Measurements from ENCODE around the gene FNTB. TPM values are rescaled to one million over a fixed set of nuclear protein-coding genes. Genes with fewer than 3 reads are reported as not detected.

The FNTB gene
- total and polyA plus RNA-seq, 2 of the 8 experiments (the other 6 are each of a cell fraction or from before 2014, with no cell fraction given), result 16.0 to 20.7 TPM

DNA sequence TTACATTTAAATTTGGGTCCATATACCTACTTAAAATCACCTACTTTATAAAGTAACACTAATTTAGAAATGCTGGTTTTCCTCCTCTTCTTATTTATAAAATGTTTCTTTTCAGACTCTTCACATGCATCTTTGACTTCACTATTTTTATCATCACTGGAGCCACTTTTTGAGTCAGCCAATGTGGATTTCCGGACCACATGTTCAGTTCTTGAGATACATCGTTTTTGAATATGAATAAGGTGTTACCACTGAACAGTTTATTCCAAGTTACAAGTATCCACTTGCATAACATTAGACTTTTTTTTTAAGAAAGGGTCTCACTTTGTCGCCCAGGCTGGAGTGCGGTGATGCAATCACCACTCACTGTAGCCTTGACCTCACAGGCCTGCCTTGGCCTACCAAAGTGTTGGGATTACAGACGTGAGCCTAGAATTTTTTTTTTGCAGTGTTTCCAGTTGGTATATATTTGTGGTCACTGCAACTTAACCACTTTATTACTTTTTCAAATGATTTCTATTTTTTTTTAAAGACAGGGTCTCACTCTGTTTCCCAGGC lies 5.7 kb downstream of the FNTB start (continued):
- TF ChIP-seq, protein P1, sequence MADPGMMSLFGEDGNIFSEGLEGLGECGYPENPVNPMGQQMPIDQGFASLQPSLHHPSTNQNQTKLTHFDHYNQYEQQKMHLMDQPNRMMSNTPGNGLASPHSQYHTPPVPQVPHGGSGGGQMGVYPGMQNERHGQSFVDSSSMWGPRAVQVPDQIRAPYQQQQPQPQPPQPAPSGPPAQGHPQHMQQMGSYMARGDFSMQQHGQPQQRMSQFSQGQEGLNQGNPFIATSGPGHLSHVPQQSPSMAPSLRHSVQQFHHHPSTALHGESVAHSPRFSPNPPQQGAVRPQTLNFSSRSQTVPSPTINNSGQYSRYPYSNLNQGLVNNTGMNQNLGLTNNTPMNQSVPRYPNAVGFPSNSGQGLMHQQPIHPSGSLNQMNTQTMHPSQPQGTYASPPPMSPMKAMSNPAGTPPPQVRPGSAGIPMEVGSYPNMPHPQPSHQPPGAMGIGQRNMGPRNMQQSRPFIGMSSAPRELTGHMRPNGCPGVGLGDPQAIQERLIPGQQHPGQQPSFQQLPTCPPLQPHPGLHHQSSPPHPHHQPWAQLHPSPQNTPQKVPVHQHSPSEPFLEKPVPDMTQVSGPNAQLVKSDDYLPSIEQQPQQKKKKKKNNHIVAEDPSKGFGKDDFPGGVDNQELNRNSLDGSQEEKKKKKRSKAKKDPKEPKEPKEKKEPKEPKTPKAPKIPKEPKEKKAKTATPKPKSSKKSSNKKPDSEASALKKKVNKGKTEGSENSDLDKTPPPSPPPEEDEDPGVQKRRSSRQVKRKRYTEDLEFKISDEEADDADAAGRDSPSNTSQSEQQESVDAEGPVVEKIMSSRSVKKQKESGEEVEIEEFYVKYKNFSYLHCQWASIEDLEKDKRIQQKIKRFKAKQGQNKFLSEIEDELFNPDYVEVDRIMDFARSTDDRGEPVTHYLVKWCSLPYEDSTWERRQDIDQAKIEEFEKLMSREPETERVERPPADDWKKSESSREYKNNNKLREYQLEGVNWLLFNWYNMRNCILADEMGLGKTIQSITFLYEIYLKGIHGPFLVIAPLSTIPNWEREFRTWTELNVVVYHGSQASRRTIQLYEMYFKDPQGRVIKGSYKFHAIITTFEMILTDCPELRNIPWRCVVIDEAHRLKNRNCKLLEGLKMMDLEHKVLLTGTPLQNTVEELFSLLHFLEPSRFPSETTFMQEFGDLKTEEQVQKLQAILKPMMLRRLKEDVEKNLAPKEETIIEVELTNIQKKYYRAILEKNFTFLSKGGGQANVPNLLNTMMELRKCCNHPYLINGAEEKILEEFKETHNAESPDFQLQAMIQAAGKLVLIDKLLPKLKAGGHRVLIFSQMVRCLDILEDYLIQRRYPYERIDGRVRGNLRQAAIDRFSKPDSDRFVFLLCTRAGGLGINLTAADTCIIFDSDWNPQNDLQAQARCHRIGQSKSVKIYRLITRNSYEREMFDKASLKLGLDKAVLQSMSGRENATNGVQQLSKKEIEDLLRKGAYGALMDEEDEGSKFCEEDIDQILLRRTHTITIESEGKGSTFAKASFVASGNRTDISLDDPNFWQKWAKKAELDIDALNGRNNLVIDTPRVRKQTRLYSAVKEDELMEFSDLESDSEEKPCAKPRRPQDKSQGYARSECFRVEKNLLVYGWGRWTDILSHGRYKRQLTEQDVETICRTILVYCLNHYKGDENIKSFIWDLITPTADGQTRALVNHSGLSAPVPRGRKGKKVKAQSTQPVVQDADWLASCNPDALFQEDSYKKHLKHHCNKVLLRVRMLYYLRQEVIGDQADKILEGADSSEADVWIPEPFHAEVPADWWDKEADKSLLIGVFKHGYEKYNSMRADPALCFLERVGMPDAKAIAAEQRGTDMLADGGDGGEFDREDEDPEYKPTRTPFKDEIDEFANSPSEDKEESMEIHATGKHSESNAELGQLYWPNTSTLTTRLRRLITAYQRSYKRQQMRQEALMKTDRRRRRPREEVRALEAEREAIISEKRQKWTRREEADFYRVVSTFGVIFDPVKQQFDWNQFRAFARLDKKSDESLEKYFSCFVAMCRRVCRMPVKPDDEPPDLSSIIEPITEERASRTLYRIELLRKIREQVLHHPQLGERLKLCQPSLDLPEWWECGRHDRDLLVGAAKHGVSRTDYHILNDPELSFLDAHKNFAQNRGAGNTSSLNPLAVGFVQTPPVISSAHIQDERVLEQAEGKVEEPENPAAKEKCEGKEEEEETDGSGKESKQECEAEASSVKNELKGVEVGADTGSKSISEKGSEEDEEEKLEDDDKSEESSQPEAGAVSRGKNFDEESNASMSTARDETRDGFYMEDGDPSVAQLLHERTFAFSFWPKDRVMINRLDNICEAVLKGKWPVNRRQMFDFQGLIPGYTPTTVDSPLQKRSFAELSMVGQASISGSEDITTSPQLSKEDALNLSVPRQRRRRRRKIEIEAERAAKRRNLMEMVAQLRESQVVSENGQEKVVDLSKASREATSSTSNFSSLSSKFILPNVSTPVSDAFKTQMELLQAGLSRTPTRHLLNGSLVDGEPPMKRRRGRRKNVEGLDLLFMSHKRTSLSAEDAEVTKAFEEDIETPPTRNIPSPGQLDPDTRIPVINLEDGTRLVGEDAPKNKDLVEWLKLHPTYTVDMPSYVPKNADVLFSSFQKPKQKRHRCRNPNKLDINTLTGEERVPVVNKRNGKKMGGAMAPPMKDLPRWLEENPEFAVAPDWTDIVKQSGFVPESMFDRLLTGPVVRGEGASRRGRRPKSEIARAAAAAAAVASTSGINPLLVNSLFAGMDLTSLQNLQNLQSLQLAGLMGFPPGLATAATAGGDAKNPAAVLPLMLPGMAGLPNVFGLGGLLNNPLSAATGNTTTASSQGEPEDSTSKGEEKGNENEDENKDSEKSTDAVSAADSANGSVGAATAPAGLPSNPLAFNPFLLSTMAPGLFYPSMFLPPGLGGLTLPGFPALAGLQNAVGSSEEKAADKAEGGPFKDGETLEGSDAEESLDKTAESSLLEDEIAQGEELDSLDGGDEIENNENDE (IDR thresholded peaks at IDR 0.05; ENCODE audit: insufficient replicate concordance, low read length), result no peak
- TF ChIP-seq RBBP5 (IDR thresholded peaks at IDR 0.05; ENCODE audit: borderline replicate concordance, low read depth, low read length) (no peak), CEBPB (IDR thresholded peaks at IDR 0.05; ENCODE audit: low read depth, low read length) (peak; percentile 44; the same call in 1 of the 2 replicates), RFX5 (IDR thresholded peaks at IDR 0.05; ENCODE audit: borderline replicate concordance, low read depth, low read length) (no peak), SP1 (IDR thresholded peaks at IDR 0.05; ENCODE audit: low read depth, low read length) (no peak), TEAD4 (IDR thresholded peaks at IDR 0.05; ENCODE audit: low read depth, low read length) (no peak), CBX5 (IDR thresholded peaks at IDR 0.05; ENCODE audit: low read depth, low read length) (no peak)
- TF ChIP-seq, protein P2, sequence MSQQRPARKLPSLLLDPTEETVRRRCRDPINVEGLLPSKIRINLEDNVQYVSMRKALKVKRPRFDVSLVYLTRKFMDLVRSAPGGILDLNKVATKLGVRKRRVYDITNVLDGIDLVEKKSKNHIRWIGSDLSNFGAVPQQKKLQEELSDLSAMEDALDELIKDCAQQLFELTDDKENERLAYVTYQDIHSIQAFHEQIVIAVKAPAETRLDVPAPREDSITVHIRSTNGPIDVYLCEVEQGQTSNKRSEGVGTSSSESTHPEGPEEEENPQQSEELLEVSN (IDR thresholded peaks at IDR 0.05), result no peak
- TF ChIP-seq, protein P3, sequence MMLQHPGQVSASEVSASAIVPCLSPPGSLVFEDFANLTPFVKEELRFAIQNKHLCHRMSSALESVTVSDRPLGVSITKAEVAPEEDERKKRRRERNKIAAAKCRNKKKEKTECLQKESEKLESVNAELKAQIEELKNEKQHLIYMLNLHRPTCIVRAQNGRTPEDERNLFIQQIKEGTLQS (IDR thresholded peaks at IDR 0.05; ENCODE audit: insufficient read depth, low read depth, low read length), result 0 out of 2 replicates have a peak, but pooled peaks have one; percentile 28
